Inflammatory macrophage treated with lipopolysaccharide for 1 hour (primary cell): Measurements from ENCODE around the gene SULT2B1.
A peak's percentile ranks its signal among the peaks of the same experiment; 100 is the strongest.
"Not testable (repeated sequence)": the region's sequence is repeated elsewhere in the genome, so short reads cannot be mapped to it uniquely, and the experiment has no call there.

Source experiments
- DNase-seq, 2 donors: peaks; one replicate each; pipeline ENCODE4 v3.0.0-alpha.2; 2020 to 2022

The SULT2B1 gene

DNA sequence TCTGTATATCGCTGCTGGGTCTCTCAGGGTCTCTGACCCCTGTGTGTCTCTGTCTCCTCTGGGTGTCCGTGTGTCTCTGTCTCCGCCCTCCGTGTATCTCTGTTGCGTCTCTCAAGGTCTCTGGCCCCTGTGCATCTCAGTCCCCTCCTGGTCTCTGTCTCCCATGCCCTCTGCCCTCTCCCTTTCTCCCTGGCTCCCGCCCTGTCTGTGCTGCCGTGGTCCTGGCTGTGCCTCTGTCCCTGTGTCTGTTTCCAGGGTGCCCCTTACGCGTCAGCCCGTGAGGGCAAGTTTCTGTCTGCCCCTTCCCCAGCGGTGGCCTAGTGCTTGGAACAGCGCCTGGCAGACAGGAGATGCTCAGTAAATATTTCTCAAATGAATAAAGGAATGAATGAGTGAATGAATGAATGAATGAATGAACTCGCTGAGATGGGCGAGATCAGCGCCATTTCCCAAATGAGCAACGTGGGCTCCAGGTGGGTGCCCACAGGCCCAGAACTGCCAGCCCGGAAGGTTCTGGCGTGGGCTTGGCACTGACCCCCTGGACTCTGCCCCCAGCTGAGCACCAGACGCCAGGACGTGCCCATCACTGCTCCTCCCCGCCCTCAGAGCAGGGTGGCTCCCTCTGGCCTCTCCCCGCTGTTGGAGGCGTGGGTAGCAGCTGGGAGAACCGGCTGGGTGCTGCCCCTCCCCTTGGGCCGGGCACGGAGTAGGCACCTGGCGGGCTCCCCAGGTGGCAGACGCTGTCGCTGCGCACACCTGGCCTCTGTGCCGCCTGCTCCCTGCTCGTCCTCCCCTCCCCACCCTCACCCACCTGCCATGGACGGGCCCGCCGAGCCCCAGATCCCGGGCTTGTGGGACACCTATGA lies at the start of gene SULT2B1:
TSS of gene SULT2B1 (plus strand) at position 736 of the 866 bp plus-strand sequence. CDS start at position 817, 81 bp downstream.
- no peak for DNase-seq

DNA sequence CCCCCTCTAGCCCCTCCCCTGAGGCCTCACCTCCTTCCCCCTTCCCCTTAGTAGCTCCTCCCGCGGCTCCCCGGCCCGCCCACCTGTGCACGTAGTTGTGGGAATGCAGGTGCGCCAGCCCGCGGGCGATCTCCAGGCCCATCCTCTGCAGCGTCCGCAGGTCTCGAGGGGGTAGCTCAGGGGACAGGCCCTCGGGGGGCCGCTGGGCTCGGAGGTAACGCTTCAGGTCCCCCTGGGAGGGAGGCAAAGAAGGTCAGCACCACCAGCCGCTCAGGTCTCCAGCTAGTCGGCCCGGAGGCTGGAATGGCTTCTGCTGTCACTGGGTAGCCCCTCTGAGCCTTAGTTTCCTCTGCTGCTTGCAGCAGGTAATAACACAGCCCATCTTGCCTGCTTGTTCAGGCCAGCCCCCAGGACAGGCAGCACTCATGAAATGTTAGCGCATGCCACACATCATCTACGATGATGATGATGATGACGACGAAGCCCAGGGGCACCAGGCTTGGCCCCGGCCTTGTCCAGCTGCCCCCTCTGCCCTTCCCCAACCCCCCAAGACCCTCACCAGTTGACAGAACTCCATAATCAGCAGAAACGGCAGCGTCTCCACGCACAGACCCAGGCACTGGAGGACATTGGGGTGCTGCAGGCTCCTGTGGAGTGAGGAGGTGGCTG lies 49.5 kb upstream of the SULT2B1 start:
- no peak for DNase-seq

GRCh38 chr19:48506138-48506733 lies 45.7 kb upstream of the SULT2B1 start:
- DNase-seq = peak; percentile 56 to 59

DNA sequence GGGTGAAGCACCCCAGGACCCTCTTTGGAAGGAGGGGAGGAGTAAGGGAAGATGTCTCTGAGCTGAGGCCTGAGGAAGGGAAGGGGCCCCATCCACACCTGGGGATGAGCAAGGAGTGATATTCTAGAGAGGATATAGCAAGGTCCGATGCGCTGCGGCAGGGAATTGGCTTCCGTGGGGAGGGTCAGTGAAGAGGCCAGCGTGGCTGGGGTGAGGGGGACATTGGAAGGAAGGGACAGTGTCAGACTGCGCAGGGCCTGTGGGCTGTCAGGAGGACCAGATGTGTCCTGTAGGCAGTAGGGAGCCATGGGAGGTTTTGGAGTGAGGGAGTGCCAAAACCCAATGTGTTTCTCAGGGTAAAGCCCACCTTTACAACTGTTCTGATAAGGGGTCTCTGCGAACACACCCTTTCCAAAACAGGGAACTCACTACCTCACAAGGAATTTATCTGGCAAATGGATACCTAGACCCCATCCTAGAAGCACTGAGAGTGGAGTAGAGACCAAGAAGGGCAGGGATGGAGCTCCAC lies 44.0 kb upstream of the SULT2B1 start:
- no peak for DNase-seq

- DNase-seq = no peak
Measured at GRCh38 chr19:48508729-48509411, 43.1 kb upstream of the SULT2B1 start.

DNA sequence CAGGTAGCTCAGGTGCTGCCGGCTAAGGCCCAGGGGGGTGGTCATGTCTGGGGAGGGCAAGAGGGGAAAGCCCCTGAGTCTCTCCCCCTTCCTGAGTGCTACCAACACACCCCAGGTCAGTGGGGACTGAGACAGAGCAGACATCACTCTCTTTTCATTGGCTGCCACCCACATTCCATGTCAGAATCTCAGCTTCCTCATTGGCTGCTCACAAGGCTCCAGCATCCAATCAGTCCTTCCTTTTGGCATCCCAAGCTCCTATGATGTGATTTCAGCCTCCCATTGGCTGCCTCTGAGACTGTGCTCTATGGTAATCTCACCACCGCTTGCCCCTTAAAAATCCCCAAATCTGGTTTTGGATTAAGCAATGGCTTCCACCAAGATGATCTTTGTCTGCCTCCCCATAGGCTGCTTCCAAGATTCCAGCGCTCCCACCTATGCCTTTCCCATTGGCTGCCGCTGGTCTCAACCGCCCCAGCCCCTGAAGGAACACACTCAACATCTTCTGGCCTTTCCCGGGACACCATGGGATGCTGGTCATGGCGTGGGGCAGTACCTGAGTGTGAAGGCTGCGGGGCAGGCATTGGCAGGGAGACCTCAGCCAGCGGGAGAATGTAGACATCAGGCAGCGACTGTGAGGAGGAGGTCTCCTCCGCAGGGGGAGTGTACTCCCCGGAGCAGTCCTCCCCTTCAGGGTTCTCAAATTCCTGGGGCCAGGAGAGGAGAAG lies 42.3 kb upstream of the SULT2B1 start:
- peak in 1 of 2 donors; percentile 23 for DNase-seq

GRCh38 chr19:48510421-48511268 lies 41.3 kb upstream of the SULT2B1 start:
- peak in 1 of 2 donors; percentile 56 for DNase-seq

- no peak for DNase-seq
Measured at GRCh38 chr19:48511321-48511731, 40.6 kb upstream of the SULT2B1 start.

- no peak for DNase-seq
Measured at GRCh38 chr19:48511800-48512503, 40.0 kb upstream of the SULT2B1 start, which contains the start of gene LMTK3. TSS of gene LMTK3 (minus strand) at chr19:48511835. CDS start at chr19:48511576, 259 bp downstream.

GRCh38 chr19:48512504-48513288 lies 39.3 kb upstream of the SULT2B1 start:
- DNase-seq = peak in 1 of 2 donors; percentile 42

GRCh38 chr19:48513289-48514122 lies 38.5 kb upstream of the SULT2B1 start:
- peak; percentile 47 to 48 for DNase-seq

DNA sequence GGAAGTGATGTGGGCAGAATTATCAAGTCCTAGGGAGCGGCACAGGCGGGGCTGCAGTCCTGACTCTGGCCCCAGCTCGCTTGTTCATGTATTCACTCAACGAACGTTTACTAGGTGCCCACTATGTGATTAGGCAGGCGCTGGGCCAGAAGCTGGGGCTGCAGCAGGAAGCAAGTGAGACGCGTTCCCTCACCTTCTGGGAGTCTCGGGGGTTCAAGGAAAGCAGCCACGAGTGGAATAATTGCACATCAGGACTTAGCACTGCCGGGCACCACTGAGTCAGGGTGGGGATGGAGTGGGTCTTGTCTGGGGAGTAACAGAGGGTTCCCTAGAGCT lies 37.9 kb upstream of the SULT2B1 start:
- DNase-seq = no peak

DNA sequence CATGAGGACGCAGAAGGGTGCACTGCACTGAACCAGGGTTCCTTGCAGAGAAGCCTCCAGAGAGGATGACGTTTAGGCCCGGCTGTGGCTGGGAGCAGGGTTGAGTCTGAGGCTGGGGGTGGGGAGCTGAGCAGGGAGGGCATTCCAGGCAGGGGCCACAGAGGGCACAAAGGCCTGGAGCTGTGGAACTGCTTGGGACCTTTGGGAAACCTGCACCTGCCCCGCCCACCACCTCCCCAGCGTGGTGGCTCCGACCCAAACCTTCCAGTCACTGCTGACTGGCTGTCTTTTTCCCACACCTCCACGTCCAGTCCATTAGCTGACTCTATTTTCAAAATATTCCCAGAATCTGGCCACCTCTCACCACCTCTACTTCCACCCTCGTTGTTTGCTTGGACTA lies 35.4 kb upstream of the SULT2B1 start:
- DNase-seq = no peak

GRCh38 chr19:48518207-48518606 lies 33.8 kb upstream of the SULT2B1 start:
- no peak for DNase-seq

- DNase-seq = not testable (repeated sequence)
Measured at GRCh38 chr19:48519426-48519825, 32.5 kb upstream of the SULT2B1 start.

DNA sequence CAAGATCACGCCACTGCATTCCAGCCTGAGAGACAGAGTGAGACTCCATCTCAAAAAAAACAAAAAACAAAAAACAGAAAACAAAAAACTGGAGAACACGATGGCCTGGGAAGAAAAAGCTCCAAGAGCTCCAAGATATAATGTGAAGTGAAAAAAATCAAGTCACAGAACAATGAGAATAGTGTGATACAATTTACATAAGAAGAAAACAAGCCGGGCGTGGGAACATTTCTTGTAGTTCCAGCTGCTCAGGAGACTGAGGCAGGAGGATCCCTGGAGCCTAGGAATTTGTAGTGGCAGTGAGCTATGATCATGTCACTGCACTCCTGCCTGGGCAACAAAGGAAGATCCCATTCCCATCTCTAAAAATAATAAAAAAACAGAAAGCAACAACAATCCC lies 31.8 kb upstream of the SULT2B1 start:
- no peak for DNase-seq

- DNase-seq = no peak
Measured at GRCh38 chr19:48524221-48524620, 27.8 kb upstream of the SULT2B1 start.

GRCh38 chr19:48524732-48525131 lies 27.2 kb upstream of the SULT2B1 start:
- no peak for DNase-seq

DNA sequence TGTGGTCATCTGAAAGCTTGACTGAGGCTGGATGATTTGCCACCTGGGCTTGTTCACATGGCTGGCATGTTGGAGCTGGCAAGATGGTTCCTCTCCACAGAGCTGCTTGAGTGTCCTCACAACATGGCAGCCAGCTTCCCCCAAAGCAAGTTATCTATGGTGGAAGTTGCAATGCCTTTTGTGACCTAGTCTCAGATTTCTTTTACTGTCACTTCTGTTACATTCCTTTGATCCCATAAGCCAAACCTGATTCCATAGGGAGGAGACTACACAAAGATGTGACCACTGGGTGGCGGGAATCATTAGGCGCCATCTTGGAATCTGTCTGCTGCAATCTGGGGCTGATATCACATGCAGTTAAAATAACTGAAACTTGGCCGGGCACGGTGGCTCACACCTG lies 22.8 kb upstream of the SULT2B1 start:
- DNase-seq = no peak
